IMR-90 (cell line): Measurements from ENCODE around the gene GRPR. TPM values are rescaled to one million over a fixed set of nuclear protein-coding genes. Genes with fewer than 3 reads are reported as not detected.

Experiments used
- ATAC-seq: fragments of 200-7000 bp; cut with Tn5 transposase; 2 replicates; pipeline ENCODE4 v1.9.1; 2020; ENCODE audit warnings: low read depth, mild to moderate bottlenecking, moderate library complexity
- BruUV-seq: library from RNA; stranded (reverse); fragments of 400-500 nt; replicated peaks from 2 replicates; lab custom pipeline; 2021; lab: Mats Ljungman, UMichigan
- CTCF ChIA-PET: fragments of 300-600 bp; formaldehyde crosslinking; extraction: SDS; loops from one replicate; lab custom pipeline; 2021; ENCODE audit warnings: antibody characterized with exemption; lab: Yijun Ruan, JAX
- POLR2A ChIA-PET: fragments of 300-600 bp; sonication (Branson Sonifier 250); formaldehyde crosslinking; loops from one replicate; lab custom pipeline; 2022; ENCODE audit warnings: antibody characterized with exemption; ENCODE audit not compliant: unreplicated experiment; lab: Charles Lee
- DNase-seq: peaks from one replicate; pipeline ENCODE4 v3.0.0; 2013
- H2AFZ ChIP-seq: replicated peaks from 2 replicates; pipeline ENCODE3; 2013; ENCODE audit warnings: low read length, mild to moderate bottlenecking; ENCODE audit not compliant: poor library complexity
- H2AK5ac ChIP-seq: 2 replicates; pipeline ENCODE4 v1.6.1; 2013; ENCODE audit warnings: low read depth, low read length, inconsistent platforms
- H2AK9ac ChIP-seq: replicated peaks from 2 replicates; pipeline ENCODE3; 2013; ENCODE audit warnings: mild to moderate bottlenecking, low read depth, low read length, moderate library complexity; ENCODE audit not compliant: poor library complexity
- H2BK120ac ChIP-seq: 2 replicates; pipeline ENCODE4 v1.6.1; 2013; ENCODE audit warnings: low read depth, low read length, inconsistent platforms
- H2BK15ac ChIP-seq: 3 replicates; pipeline ENCODE4 v1.6.1; 2013; ENCODE audit warnings: low read depth, low read length, inconsistent platforms
- H2BK20ac ChIP-seq: 2 replicates; pipeline ENCODE4 v1.6.1; 2013; ENCODE audit warnings: low read depth, mild to moderate bottlenecking, inconsistent platforms, low read length, moderate library complexity
- H2BK5ac ChIP-seq: 2 replicates; pipeline ENCODE4 v1.6.1; 2013; ENCODE audit warnings: mild to moderate bottlenecking, low read depth, low read length, inconsistent platforms; ENCODE audit not compliant: poor library complexity, severe bottlenecking
- H3K14ac ChIP-seq: replicated peaks from 2 replicates; pipeline ENCODE4 v1.6.1; 2013; ENCODE audit warnings: low read depth, low read length, inconsistent platforms
- H3K18ac ChIP-seq: 2 replicates; pipeline ENCODE4 v1.6.1; 2013; ENCODE audit warnings: low read depth, low read length, control low read depth
- H3K23ac ChIP-seq: 2 replicates; pipeline ENCODE4 v1.6.1; 2013; ENCODE audit warnings: low read depth, low read length, inconsistent platforms
- H3K27ac ChIP-seq: 2 replicates; pipeline ENCODE4 v1.5.1; 2013; ENCODE audit warnings: mild to moderate bottlenecking, control low read depth, low read length; ENCODE audit not compliant: insufficient read depth
- H3K27me3 ChIP-seq: 2 replicates; pipeline ENCODE4 v1.6.1; 2013; ENCODE audit warnings: low read length; ENCODE audit not compliant: control insufficient read depth, insufficient read depth
- H3K36me3 ChIP-seq: 2 replicates; pipeline ENCODE4 v1.6.1; 2013; ENCODE audit warnings: low read length, mixed read lengths; ENCODE audit not compliant: control insufficient read depth, insufficient read depth
- H3K4ac ChIP-seq: 2 replicates; pipeline ENCODE4 v1.6.1; 2013; ENCODE audit warnings: low read depth, low read length, inconsistent platforms
- H3K4me1 ChIP-seq: 2 replicates; pipeline ENCODE4 v1.6.1; 2013; ENCODE audit warnings: low read length, mixed read lengths; ENCODE audit not compliant: control insufficient read depth, insufficient read depth
- H3K4me2 ChIP-seq: 2 replicates; pipeline ENCODE4 v1.6.1; 2013; ENCODE audit warnings: low read depth, mild to moderate bottlenecking, control low read depth, low read length, moderate library complexity
- H3K4me3 ChIP-seq: 2 replicates; pipeline ENCODE4 v1.5.1; 2013; ENCODE audit warnings: low read depth, mild to moderate bottlenecking, control low read depth, low read length, moderate library complexity; ENCODE audit not compliant: insufficient read depth
- H3K56ac ChIP-seq: 2 replicates; pipeline ENCODE4 v1.6.1; 2013; ENCODE audit warnings: low read length, inconsistent platforms; ENCODE audit not compliant: insufficient read depth; ENCODE audit errors: extremely low read depth
- H3K79me1 ChIP-seq, 2 experiments: 2 replicates each; pipeline ENCODE4 v1.6.1; 2013; ENCODE audit warnings: low read length in 2 of 2, inconsistent platforms in 1 of 2, low read depth in 1 of 2
- H3K9ac ChIP-seq: 2 replicates; pipeline ENCODE4 v1.6.1; 2013; ENCODE audit warnings: low read depth, low read length, control low read depth
- H3K9me1 ChIP-seq: 2 replicates; pipeline ENCODE4 v1.6.1; 2013; ENCODE audit warnings: low read length, inconsistent platforms; ENCODE audit not compliant: insufficient read depth
- H3K9me3 ChIP-seq: 2 replicates; pipeline ENCODE4 v1.6.1; 2013; ENCODE audit warnings: low read length; ENCODE audit not compliant: control insufficient read depth, insufficient read depth
- H4K20me1 ChIP-seq: 2 replicates; pipeline ENCODE4 v1.6.1; 2013; ENCODE audit warnings: low read length, inconsistent platforms; ENCODE audit not compliant: insufficient read depth
- H4K5ac ChIP-seq: 2 replicates; pipeline ENCODE4 v1.6.1; 2013; ENCODE audit warnings: mild to moderate bottlenecking, low read depth, low read length, control low read depth
- H4K8ac ChIP-seq, 2 experiments: 2 replicates each; pipeline ENCODE4 v1.6.1; 2013; ENCODE audit warnings: low read depth in 2 of 2, low read length in 2 of 2, control low read depth in 1 of 2, inconsistent platforms in 1 of 2
- H4K91ac ChIP-seq: 2 replicates; pipeline ENCODE4 v1.6.1; 2013; ENCODE audit warnings: low read depth, low read length, inconsistent platforms; ENCODE audit not compliant: insufficient read depth
- BHLHE40 ChIP-seq: fragments of 150-350 bp; IDR thresholded peaks from 2 replicates; pipeline ENCODE4 v1.6.1; 2016; ENCODE audit warnings: mild to moderate bottlenecking, low read depth, low read length
- CEBPB ChIP-seq: IDR thresholded peaks from 2 replicates; pipeline ENCODE4 v1.6.1; 2012; ENCODE audit warnings: low read depth, low read length, improper control_type of control experiment
- ELK1 ChIP-seq: fragments of 150-350 bp; IDR thresholded peaks from 2 replicates; pipeline ENCODE4 v1.6.1; 2016; ENCODE audit warnings: low read depth, mild to moderate bottlenecking, low read length, moderate library complexity, borderline replicate concordance
- FOS ChIP-seq: fragments of 150-350 bp; IDR thresholded peaks from 2 replicates; pipeline ENCODE4 v1.6.1; 2016; ENCODE audit warnings: low read depth, low read length
- MAFK ChIP-seq: IDR thresholded peaks from 2 replicates; pipeline ENCODE4 v1.6.1; 2012; ENCODE audit warnings: low read depth, low read length, improper control_type of control experiment
- MAZ ChIP-seq: IDR thresholded peaks from 2 replicates; pipeline ENCODE4 v1.6.1; 2012; ENCODE audit warnings: low read depth, mild to moderate bottlenecking, low read length, improper control_type of control experiment, moderate library complexity, borderline replicate concordance
- MXI1 ChIP-seq: IDR thresholded peaks from 2 replicates; pipeline ENCODE4 v1.6.1; 2012; ENCODE audit warnings: low read depth, mild to moderate bottlenecking, low read length, moderate library complexity, borderline replicate concordance
- NFE2L2 ChIP-seq: fragments of 150-350 bp; IDR thresholded peaks from 2 replicates; pipeline ENCODE4 v1.6.1; 2016; ENCODE audit warnings: low read depth, mild to moderate bottlenecking, low read length
- POLR2A ChIP-seq: IDR thresholded peaks from 2 replicates; pipeline ENCODE4 v1.6.1; 2012; ENCODE audit warnings: mild to moderate bottlenecking, low read depth, low read length
- RAD21 ChIP-seq: IDR thresholded peaks from 2 replicates; pipeline ENCODE4 v1.6.1; 2012; ENCODE audit warnings: low read length, improper control_type of control experiment
- RCOR1 ChIP-seq: IDR thresholded peaks from 2 replicates; pipeline ENCODE4 v1.6.1; 2012; ENCODE audit warnings: mild to moderate bottlenecking, low read length, improper control_type of control experiment; ENCODE audit not compliant: insufficient replicate concordance
- USF2 ChIP-seq: fragments of 150-350 bp; IDR thresholded peaks from 2 replicates; pipeline ENCODE4 v1.6.1; 2017; ENCODE audit warnings: mild to moderate bottlenecking, antibody characterized with exemption, low read length, low read depth
- whole genome bisulfite sequencing, 2 experiments: methylation state at CpG; one replicate each; pipeline versions ENCODE4 v1.1.5 to v1.1.7; 2013; ENCODE audit warnings: missing lambda C conversion rate in 2 of 2; ENCODE audit not compliant: insufficient read length in 1 of 2; ENCODE audit errors: extremely low coverage in 2 of 2; 5-methylcytosine and 5-hydroxymethylcytosine counted together
- dilution Hi-C: fragments of 300-500 bp; cut with HindIII; formaldehyde crosslinking; loops from one replicate; pipeline ENCODE4 v1.14.3; 2018; ENCODE audit warnings: low sequenced_read_pairs; ENCODE audit not compliant: unreplicated experiment
- in situ Hi-C: fragments of 300-500 bp; cut with MboI; formaldehyde crosslinking; loops from 3 replicates; pipeline ENCODE4 v1.14.3; 2019; ENCODE audit warnings: low sequenced_read_pairs, inconsistent platforms, mixed read lengths
- intact Hi-C: fragments of 100-400 bp; cut with micrococcal nuclease; formaldehyde crosslinking; loops from 2 replicates; pipeline ENCODE4 v1.10.0; 2022
- polyA plus RNA-seq, 3 experiments: library from polyadenylated mRNA; depleted of rRNA; stranded (reverse); fragments of >200 nt; gene quantifications; 2 replicates each; pipeline ENCODE4 v1.2.3, GENCODE V29; 2012; ENCODE audit warnings: low replicate concordance in 1 of 3
- total RNA-seq: library from RNA; depleted of rRNA; stranded (reverse); fragments of >200 nt; gene quantifications from 2 replicates; pipeline ENCODE4 v1.2.3, GENCODE V29; 2012

The GRPR gene
- total and polyA plus RNA-seq, 2 of the 4 experiments (the other 2 are of a cell fraction), result 9.2 to 13.6 TPM

- intact Hi-C loops (no loop called here), dilution Hi-C loops (no loop called here), in situ Hi-C loops (no loop called here)
- Histone ChIP-seq H3K9me3 (no peaks in the 10 kb centered on the region), H2AK9ac (no peak overlapping the region), H3K56ac (no peak overlapping the region), H3K9ac (no peak overlapping the region), H4K91ac (no peak overlapping the region), H3K27ac (no peak overlapping the region), H4K5ac (no peak overlapping the region), H3K4me3 (no peak overlapping the region), H2AK5ac (no peak overlapping the region), H2BK5ac (no peak overlapping the region), H2BK120ac (no peak overlapping the region), H4K8ac (no peak overlapping the region), H3K9me1 (no peaks in the 10 kb centered on the region), H3K23ac (no peak overlapping the region), H3K36me3 (no peaks in the 10 kb centered on the region), H3K4ac (no peak overlapping the region), H3K4me1 (no peaks in the 10 kb centered on the region), H3K27me3 (peaks cover 1% of the 10 kb centered on the region; the same call in 1 of the 2 replicates), H3K14ac (no peak overlapping the region), H2AFZ (no peak overlapping the region), H3K79me1 (no peaks in the 10 kb centered on the region), H2BK20ac (no peak overlapping the region), H4K20me1 (no peaks in the 10 kb centered on the region), H3K18ac (no peak overlapping the region), H2BK15ac (no peak overlapping the region), H3K4me2 (no peak overlapping the region)
- POLR2A ChIA-PET, result no interaction called here
- whole genome bisulfite sequencing, 2 experiments, result no CpG with 5 or more reads among the region's 2 CpGs
- TF ChIP-seq RAD21 (no peak), BHLHE40 (no peak), FOS (no peak), NFE2L2 (no peak), ELK1 (no peak), MAZ (no peak), CEBPB (no peak), MXI1 (no peak), RCOR1 (no peak), USF2 (no peak), POLR2A (no peak), MAFK (no peak)
- DNase-seq, result no peak
- CTCF ChIA-PET, result no interaction called here
- BruUV-seq, result no TSS peak
- no peak for ATAC-seq
These were observed 45.6 kb upstream of the GRPR start for GRCh38 chrX:16077811-16078210.
